Panc1 (cell line): ENCODE results near the gene MRPL3. TPM values are rescaled to one million over a fixed set of nuclear protein-coding genes. Genes with fewer than 3 reads are reported as not detected.

Experiments
- ATAC-seq: fragments of 200-7000 bp; cut with Tn5 transposase; 2 replicates; pipeline ENCODE4 v1.9.1; 2020; ENCODE audit warnings: mild to moderate bottlenecking, moderate library complexity
- BruUV-seq: library from RNA; stranded (reverse); fragments of 400-500 nt; replicated peaks from 2 replicates; lab custom pipeline; 2021; lab: Mats Ljungman, UMichigan
- CTCF ChIA-PET: fragments of 300-600 bp; sonication (Branson Sonifier 250); formaldehyde crosslinking; loops from one replicate; lab custom pipeline; 2022; ENCODE audit warnings: antibody characterized with exemption; lab: Charles Lee
- POLR2A ChIA-PET: fragments of 300-600 bp; sonication (Branson Sonifier 250); formaldehyde crosslinking; loops from one replicate; lab custom pipeline; 2022; ENCODE audit warnings: antibody characterized with exemption; lab: Charles Lee
- DNase-seq: peaks from one replicate; pipeline ENCODE4 v3.0.0-alpha.2; 2010; ENCODE audit warnings: low read depth, low spot score
- H3K27ac ChIP-seq: 2 replicates; pipeline ENCODE4 v1.5.1; 2011; ENCODE audit warnings: mild to moderate bottlenecking, low read length, inconsistent platforms
- H3K27me3 ChIP-seq: fragments of 200-500 bp; sonication (Bioruptor generic); 2 replicates; pipeline ENCODE4 v1.6.0; 2014; ENCODE audit warnings: low read length, inconsistent platforms; ENCODE audit not compliant: control insufficient read depth, insufficient read depth
- H3K36me3 ChIP-seq: fragments of 200-500 bp; sonication (Bioruptor generic); 2 replicates; pipeline ENCODE4 v1.5.1; 2014; ENCODE audit warnings: inconsistent platforms, mild to moderate bottlenecking, low read length, moderate library complexity; ENCODE audit not compliant: control insufficient read depth, insufficient read depth
- H3K4me1 ChIP-seq: 2 replicates; pipeline ENCODE4 v1.5.1; 2011; ENCODE audit warnings: inconsistent platforms, mild to moderate bottlenecking, low read length, moderate library complexity; ENCODE audit not compliant: control insufficient read depth, insufficient read depth
- H3K4me3 ChIP-seq, 2 experiments: 2 replicates each; pipeline ENCODE4 v1.5.1; 2011 to 2012; ENCODE audit warnings: low read depth in 2 of 2, low read length in 2 of 2, mild to moderate bottlenecking in 2 of 2, inconsistent platforms in 1 of 2, moderate library complexity in 1 of 2
- H3K9me3 ChIP-seq: fragments of 200-500 bp; sonication (Bioruptor generic); 2 replicates; pipeline ENCODE4 v1.5.1; 2014; ENCODE audit warnings: low read depth, mild to moderate bottlenecking, inconsistent platforms, low read length, moderate library complexity; ENCODE audit not compliant: control insufficient read depth, insufficient read depth
- POLR2AphosphoS5 ChIP-seq: IDR thresholded peaks from 2 replicates; pipeline ENCODE4 v1.6.1; 2012; ENCODE audit warnings: mild to moderate bottlenecking, low read depth, low read length, moderate library complexity
- SIN3A ChIP-seq: IDR thresholded peaks from 2 replicates; pipeline ENCODE4 v1.6.1; 2012; ENCODE audit warnings: low read depth, mild to moderate bottlenecking, low read length, moderate library complexity, borderline replicate concordance; ENCODE audit not compliant: insufficient read depth
- TCF7L2 ChIP-seq: IDR thresholded peaks from 2 replicates; pipeline ENCODE4 v1.6.1; 2011; ENCODE audit warnings: mild to moderate bottlenecking, low read depth, low read length, inconsistent platforms
- in situ Hi-C: cut with HindIII; loops from 2 replicates; pipeline ENCODE4 v1.10.0; 2016; ENCODE audit warnings: low sequenced_read_pairs, low pct_unique_long_range_greater_than_20kb
- intact Hi-C: fragments of 100-400 bp; cut with micrococcal nuclease; formaldehyde crosslinking; loops from one replicate; pipeline ENCODE4 v1.10.0; 2022; ENCODE audit not compliant: unreplicated experiment
- total RNA-seq: library from RNA; stranded (reverse); gene quantifications from one replicate; pipeline ENCODE4 v1.2.1, GENCODE V29; 2021; ENCODE audit not compliant: unreplicated experiment
- TF ChIP-seq, protein P1 (sequence below), 2 experiments: IDR thresholded peaks; 2 replicates each; pipeline ENCODE4 v1.6.1; 2011 to 2012; ENCODE audit warnings: low read depth in 2 of 2, control low read depth in 1 of 2, low read length in 1 of 2, mild to moderate bottlenecking in 1 of 2, moderate library complexity in 1 of 2; ENCODE audit not compliant: insufficient read depth in 1 of 2
- TF ChIP-seq, protein P2 (sequence below): fragments of 450-650 bp; IDR thresholded peaks from 2 replicates; pipeline ENCODE4 v1.5.1; 2017; ENCODE audit warnings: mild to moderate bottlenecking

MRPL3 gene
- total RNA-seq, 1 experiment from 2014 or later: 129 TPM

DNA sequence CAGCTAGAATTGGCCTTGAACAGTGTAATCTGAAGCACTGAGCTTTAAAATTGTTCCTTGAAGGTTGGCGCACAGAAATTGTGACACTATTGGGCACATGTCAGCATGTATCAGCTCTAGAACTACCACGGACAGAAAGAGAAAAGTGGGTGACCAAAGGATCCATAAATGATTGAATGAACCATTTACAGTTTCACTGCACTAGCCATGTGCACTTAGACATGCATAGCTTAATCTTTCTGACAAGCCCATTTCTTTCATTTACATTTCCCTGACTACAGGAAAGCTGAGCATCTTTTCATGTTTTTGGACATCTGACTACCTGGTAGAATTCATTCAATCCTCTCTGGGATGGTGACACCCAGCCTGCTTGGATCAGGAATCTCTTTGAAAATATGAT, 85.0 kb downstream of the MRPL3 start:
- POLR2A ChIA-PET: interaction anchor here (1.0 kb wide), 1 partner anchor 17 kb away, joined by 3 read pairs; no protein-coding TSS in a partner anchor
- DNase-seq (no peak), ATAC-seq (no peak)
- Histone ChIP-seq H3K9me3 (no peaks in the 10 kb centered on the region), H3K4me3 (no peak overlapping the region), H3K27ac (no peak overlapping the region), H3K27me3 (no peaks in the 10 kb centered on the region; the same call in 1 of the 2 replicates), H3K4me1 (no peaks in the 10 kb centered on the region), H3K36me3 (no peaks in the 10 kb centered on the region)
- intact Hi-C loops: no loop called here
- in situ Hi-C loops: no loop called here
- BruUV-seq: no TSS peak
- no peak for TF ChIP-seq SIN3A
- no peak for TF ChIP-seq TCF7L2
- no peak for TF ChIP-seq POLR2AphosphoS5
- TF ChIP-seq, protein P1, sequence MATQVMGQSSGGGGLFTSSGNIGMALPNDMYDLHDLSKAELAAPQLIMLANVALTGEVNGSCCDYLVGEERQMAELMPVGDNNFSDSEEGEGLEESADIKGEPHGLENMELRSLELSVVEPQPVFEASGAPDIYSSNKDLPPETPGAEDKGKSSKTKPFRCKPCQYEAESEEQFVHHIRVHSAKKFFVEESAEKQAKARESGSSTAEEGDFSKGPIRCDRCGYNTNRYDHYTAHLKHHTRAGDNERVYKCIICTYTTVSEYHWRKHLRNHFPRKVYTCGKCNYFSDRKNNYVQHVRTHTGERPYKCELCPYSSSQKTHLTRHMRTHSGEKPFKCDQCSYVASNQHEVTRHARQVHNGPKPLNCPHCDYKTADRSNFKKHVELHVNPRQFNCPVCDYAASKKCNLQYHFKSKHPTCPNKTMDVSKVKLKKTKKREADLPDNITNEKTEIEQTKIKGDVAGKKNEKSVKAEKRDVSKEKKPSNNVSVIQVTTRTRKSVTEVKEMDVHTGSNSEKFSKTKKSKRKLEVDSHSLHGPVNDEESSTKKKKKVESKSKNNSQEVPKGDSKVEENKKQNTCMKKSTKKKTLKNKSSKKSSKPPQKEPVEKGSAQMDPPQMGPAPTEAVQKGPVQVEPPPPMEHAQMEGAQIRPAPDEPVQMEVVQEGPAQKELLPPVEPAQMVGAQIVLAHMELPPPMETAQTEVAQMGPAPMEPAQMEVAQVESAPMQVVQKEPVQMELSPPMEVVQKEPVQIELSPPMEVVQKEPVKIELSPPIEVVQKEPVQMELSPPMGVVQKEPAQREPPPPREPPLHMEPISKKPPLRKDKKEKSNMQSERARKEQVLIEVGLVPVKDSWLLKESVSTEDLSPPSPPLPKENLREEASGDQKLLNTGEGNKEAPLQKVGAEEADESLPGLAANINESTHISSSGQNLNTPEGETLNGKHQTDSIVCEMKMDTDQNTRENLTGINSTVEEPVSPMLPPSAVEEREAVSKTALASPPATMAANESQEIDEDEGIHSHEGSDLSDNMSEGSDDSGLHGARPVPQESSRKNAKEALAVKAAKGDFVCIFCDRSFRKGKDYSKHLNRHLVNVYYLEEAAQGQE (IDR thresholded peaks at IDR 0.05; ENCODE audit: insufficient read depth in 1 of 2, low read depth in 2 of 2, low read length in 1 of 2): no peak
- TF ChIP-seq, protein P2, sequence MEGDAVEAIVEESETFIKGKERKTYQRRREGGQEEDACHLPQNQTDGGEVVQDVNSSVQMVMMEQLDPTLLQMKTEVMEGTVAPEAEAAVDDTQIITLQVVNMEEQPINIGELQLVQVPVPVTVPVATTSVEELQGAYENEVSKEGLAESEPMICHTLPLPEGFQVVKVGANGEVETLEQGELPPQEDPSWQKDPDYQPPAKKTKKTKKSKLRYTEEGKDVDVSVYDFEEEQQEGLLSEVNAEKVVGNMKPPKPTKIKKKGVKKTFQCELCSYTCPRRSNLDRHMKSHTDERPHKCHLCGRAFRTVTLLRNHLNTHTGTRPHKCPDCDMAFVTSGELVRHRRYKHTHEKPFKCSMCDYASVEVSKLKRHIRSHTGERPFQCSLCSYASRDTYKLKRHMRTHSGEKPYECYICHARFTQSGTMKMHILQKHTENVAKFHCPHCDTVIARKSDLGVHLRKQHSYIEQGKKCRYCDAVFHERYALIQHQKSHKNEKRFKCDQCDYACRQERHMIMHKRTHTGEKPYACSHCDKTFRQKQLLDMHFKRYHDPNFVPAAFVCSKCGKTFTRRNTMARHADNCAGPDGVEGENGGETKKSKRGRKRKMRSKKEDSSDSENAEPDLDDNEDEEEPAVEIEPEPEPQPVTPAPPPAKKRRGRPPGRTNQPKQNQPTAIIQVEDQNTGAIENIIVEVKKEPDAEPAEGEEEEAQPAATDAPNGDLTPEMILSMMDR: no peak
- CTCF ChIA-PET: no interaction called here

Other genes with a start within 250 kb of the MRPL3 start
- 12.5 TPM for gene NUDT16, start 121.2 kb downstream of the MRPL3 start, total RNA-seq